Omental fat pad (tissue), 4 donors: Measurements from ENCODE around the gene PRKCB. TPM values are rescaled to one million over a fixed set of nuclear protein-coding genes. Genes with fewer than 3 reads are reported as not detected.
"Not testable (repeated sequence)": the region's sequence is repeated elsewhere in the genome, so short reads cannot be mapped to it uniquely, and the experiment has no call there.

Experiments used
- ATAC-seq: fragments of 150-250 bp; one replicate; pipeline ENCODE4 v1.9.1; 2016; ENCODE audit warnings: mild to moderate bottlenecking, moderate library complexity; ENCODE audit not compliant: low FRiP score
- DNase-seq: peaks from one replicate; pipeline ENCODE4 v3.0.0-alpha.2; 2019; ENCODE audit warnings: low spot score
- total RNA-seq, 4 donors: library from RNA; depleted of rRNA; stranded (reverse); fragments of >200 nt; gene quantifications; one replicate each; pipeline ENCODE4 v1.1.0, GENCODE V29; 2016
- TF ChIP-seq, protein P1 (sequence below), 3 donors: fragments of 450-650 bp; IDR thresholded peaks; one replicate each; pipeline ENCODE4 v1.5.1; 2016 to 2017; ENCODE audit warnings: antibody characterized with exemption in 3 of 3, mild to moderate bottlenecking in 3 of 3, moderate library complexity in 2 of 3

Gene PRKCB
- total RNA-seq, 4 donors from 2014 or later = 5.3 to 18.6 (median 11.1) TPM

DNA sequence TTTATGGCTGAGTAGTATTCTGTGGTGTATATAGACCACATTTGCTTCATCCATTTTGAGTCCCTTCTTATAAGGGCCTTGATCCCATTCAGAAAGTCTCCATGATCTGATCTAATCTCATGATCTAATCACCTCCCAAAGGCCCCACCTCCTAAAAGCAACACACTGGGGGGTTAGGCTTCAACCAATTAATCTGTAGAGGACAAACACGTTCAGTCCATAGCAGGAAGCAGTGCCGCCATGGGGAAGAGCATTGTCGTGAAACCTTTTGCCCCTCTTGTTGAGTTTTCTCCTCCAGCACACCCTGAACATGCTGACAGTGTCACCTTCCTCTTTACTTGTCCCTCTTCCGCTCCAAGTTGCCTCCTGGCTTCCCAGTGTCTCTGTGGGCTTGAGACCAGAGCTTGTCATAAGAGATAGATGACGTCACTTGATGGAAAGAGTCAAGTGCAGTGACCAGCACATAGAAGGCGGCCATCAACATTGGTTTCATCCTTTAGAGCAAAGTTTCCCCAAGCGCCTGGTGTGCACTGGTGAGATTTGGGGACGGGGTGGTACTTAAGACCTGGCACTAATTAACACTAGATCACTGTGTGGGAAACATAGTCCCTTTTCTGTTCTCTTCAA lies 74.1 kb downstream of the PRKCB start:
- DNase-seq (no peak), ATAC-seq (no peak)
- TF ChIP-seq, protein P1, sequence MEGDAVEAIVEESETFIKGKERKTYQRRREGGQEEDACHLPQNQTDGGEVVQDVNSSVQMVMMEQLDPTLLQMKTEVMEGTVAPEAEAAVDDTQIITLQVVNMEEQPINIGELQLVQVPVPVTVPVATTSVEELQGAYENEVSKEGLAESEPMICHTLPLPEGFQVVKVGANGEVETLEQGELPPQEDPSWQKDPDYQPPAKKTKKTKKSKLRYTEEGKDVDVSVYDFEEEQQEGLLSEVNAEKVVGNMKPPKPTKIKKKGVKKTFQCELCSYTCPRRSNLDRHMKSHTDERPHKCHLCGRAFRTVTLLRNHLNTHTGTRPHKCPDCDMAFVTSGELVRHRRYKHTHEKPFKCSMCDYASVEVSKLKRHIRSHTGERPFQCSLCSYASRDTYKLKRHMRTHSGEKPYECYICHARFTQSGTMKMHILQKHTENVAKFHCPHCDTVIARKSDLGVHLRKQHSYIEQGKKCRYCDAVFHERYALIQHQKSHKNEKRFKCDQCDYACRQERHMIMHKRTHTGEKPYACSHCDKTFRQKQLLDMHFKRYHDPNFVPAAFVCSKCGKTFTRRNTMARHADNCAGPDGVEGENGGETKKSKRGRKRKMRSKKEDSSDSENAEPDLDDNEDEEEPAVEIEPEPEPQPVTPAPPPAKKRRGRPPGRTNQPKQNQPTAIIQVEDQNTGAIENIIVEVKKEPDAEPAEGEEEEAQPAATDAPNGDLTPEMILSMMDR (IDR thresholded peaks at IDR 0.05) = no peak

DNA sequence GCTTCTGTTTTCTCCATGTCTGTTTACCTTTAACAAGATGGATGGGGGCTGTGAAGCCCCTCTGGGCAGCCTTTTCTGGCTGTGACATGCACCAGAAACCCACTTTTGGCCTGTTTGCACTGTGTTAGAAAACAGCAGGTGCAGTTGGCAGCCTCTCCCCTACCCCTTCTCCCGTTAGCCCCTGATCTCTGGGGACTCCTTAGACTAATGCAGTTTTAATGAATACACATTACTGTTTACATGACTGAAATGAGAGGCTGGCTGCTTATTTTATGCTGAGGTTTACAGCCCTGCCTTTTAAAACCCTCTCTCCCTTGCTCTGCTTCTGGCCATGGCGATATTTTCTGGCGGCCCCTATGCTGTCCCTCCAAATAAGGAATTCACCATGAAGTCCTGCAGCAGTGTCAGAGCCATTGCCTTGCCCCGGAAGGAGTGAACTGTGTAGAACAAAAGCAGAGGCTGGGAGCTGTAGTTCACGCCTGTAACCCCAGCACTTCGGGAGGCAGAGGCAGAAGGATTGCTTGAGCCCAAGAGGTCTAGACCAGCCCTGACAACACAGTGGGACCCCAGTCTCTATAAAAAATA lies 79.3 kb downstream of the PRKCB start:
- no peak for ATAC-seq
- no peak for DNase-seq

GRCh38 chr16:23916552-23916951 lies 80.8 kb downstream of the PRKCB start:
- DNase-seq, ATAC-seq: not testable (repeated sequence)

More for the DNA sequence above, 79.3 kb downstream of the PRKCB start:
- TF ChIP-seq, protein P1 (IDR thresholded peaks at IDR 0.05) = no peak

DNA sequence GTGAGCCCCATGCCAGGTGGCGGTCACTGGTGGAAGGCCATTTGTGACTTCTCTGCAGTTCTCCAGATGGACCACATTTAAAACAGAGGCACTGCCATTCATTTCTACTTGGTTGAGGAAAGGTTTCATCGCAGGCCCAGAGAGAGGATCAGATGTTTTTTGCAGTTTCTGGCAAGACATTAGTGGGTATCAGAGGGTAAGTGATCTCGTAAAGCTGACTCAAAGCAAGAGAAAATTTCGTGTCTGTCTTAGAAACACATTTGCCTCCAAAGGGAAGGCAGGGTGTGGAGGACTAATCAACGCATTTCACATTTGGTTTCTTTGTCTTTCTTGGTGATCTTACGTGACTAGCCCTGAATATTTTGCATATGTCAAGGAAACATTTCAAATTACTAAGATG lies 81.8 kb downstream of the PRKCB start:
- TF ChIP-seq, protein P1 (IDR thresholded peaks at IDR 0.05) = no peak
- no peak for ATAC-seq
- DNase-seq = no peak

DNA sequence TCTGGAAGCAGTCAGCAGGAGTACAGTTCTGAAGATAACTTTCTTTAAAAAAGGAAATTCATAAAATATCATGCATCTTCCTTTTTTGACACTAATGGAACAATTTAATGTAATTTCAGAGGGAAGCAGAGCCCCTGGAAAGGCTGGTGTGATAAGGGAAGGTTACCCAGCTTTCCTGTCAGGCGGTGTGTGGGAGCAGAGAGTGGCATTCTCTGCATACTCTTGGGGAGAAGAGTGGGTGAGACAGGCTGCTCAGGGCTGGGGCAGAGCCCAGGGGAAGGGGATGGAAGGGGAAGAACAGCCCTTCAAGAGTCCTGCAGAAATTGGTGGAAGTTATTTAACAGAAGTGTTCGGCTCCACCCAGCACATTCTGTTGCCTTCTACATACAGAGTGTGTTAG lies 84.7 kb downstream of the PRKCB start:
- ATAC-seq (no peak), DNase-seq (no peak)
- TF ChIP-seq, protein P1 (IDR thresholded peaks at IDR 0.05) = no peak

- ATAC-seq (no peak), DNase-seq (no peak)
- TF ChIP-seq, protein P1 (IDR thresholded peaks at IDR 0.05) = no peak
Measured at GRCh38 chr16:23920899-23921298, 85.1 kb downstream of the PRKCB start.

- ATAC-seq (no peak), DNase-seq (no peak)
Measured at GRCh38 chr16:23922406-23922805, 86.6 kb downstream of the PRKCB start.

More at GRCh38 chr16:23922406-23922805, 86.6 kb downstream of the PRKCB start:
- TF ChIP-seq, protein P1 (IDR thresholded peaks at IDR 0.05) = no peak
